IPS DF 6.9 (cell line): ENCODE results near the gene TAF1A.
"Not testable (repeated sequence)": the region's sequence is repeated elsewhere in the genome, so short reads cannot be mapped to it uniquely, and the experiment has no call there.

ENCODE experiments used
- DNase-seq: peaks from one replicate; pipeline ENCODE4 v3.0.0-alpha.2; 2013; ENCODE audit warnings: low read depth, low spot score
- H3K27ac ChIP-seq: one replicate; pipeline ENCODE4 v1.5.1; 2013; ENCODE audit warnings: low read length, control low read depth
- H3K27me3 ChIP-seq: 2 replicates; pipeline ENCODE4 v1.6.1; 2013; ENCODE audit warnings: mild to moderate bottlenecking, low read length; ENCODE audit not compliant: control insufficient read depth, insufficient read depth
- H3K36me3 ChIP-seq: 2 replicates; pipeline ENCODE4 v1.6.1; 2013; ENCODE audit warnings: low read length; ENCODE audit not compliant: control insufficient read depth, insufficient read depth
- H3K4me1 ChIP-seq: 2 replicates; pipeline ENCODE4 v1.6.1; 2013; ENCODE audit warnings: low read length; ENCODE audit not compliant: control insufficient read depth, insufficient read depth
- H3K4me3 ChIP-seq: 2 replicates; pipeline ENCODE4 v1.5.1; 2013; ENCODE audit warnings: mild to moderate bottlenecking, low read length
- H3K9me3 ChIP-seq: 2 replicates; pipeline ENCODE4 v1.6.1; 2013; ENCODE audit warnings: low read length, inconsistent platforms; ENCODE audit not compliant: control insufficient read depth, insufficient read depth
- WGBS: extraction: QIAGEN DNeasy Blood & Tissue Kit; methylation state at CpG from one replicate; pipeline ENCODE4 v1.1.7; 2013; ENCODE audit warnings: mixed read lengths, missing lambda C conversion rate; ENCODE audit not compliant: insufficient read length, insufficient coverage; 5-methylcytosine and 5-hydroxymethylcytosine counted together

The TAF1A gene

DNA sequence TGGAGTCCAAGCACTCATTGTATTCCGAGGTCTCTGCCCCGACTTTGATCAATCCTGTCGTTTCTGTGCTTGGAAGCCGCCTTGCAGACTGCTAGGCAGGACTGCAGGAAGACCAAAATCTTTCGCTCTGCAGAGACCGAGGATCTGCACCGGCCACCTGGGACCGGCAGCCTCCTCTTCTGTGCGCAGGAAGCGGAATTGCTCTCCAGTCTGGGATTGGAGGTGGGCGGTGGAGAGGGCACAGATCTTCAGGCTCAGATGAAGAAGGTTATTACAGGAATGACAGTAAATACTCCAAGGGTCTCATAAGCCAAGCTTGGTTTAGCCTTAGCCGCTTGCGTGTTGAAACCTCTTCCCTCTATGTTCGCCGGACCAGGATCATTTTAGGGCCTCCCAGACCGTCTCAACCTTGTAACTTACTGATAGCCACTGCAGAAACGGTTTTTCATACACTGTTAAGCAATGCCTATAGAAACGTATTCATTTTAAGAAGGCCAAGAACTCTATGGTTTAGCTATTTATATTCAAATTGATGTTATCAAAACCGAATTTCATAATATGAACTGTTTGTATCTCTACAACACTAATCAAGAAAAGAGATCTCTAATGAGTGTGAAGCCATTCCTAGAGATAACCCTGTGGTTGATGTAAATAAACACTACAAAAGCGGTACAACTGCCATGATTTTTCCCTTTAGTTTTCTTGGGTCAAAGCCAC lies 29.3 kb upstream of the TAF1A start:
- H3K27ac ChIP-seq = no peak overlapping the region
- H3K4me3 ChIP-seq = peak overlapping the region; percentile 99; the same call in 1 of the 2 replicates
- H3K36me3 ChIP-seq = no peaks in the 10 kb centered on the region
- DNase-seq = no peak
- WGBS = no CpG with 5 or more reads among the region's 20 CpGs
- H3K27me3 ChIP-seq = no peaks in the 10 kb centered on the region
- no peaks in the 10 kb centered on the region for H3K4me1 ChIP-seq
- no peaks in the 10 kb centered on the region for H3K9me3 ChIP-seq

DNA sequence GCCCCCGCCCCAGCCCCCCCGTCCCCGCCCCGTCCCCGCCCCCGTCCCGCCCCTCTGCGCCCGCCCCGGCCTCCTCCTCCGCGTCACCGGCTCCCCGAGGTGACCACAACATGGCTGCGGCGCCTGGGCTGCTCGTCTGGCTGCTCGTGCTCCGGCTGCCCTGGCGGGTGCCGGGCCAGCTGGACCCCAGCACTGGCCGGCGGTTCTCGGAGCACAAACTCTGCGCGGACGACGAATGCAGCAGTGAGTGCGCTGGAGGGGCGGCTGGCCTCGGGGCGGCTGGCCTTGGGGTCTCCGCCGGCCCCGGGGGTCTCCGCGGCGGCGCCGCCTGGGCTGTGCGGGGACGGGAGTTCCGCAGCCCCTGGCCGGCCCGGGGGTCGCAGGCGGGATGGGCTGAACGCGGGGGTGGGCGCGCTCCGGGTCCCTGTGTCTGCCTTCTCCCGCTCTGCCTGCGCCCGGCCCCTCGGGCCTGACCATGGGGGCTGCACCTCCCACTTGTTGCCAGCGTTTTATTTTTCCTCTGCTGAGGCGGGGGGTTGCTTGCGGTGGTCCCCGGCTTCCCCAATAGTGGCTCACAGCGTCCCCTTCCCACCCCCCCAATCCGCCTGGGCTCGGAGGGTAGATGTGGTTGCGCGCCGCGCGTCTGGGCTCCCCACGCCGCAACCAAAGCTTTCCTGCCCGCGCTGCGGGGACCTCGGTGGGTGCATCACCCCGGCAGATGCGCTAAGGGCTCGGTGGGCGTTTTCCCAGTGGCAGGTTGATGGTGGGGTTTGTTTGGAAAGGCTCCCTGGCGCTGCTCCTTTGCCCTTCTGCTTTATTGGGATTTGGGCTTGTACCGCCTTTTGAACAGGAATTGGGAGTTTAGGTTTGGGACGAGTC lies 28.5 kb upstream of the TAF1A start, which contains the start of gene MIA3:
Gene MIA3 (plus strand): TSS at position 97 of the 879 bp plus-strand sequence. CDS start 14 bp downstream, at position 111.
- Histone ChIP-seq H3K4me1 (no peaks in the 10 kb centered on the region), H3K4me3 (peak within 1 kb of the TSS; percentile 99), H3K27me3 (no peaks in the 10 kb centered on the region), H3K9me3 (no peaks in the 10 kb centered on the region), H3K36me3 (no peaks in the 10 kb centered on the region), H3K27ac (no peak within 1 kb of the TSS)
- DNase-seq = no peak
- WGBS = no CpG with 5 or more reads among the region's 81 CpGs

DNA sequence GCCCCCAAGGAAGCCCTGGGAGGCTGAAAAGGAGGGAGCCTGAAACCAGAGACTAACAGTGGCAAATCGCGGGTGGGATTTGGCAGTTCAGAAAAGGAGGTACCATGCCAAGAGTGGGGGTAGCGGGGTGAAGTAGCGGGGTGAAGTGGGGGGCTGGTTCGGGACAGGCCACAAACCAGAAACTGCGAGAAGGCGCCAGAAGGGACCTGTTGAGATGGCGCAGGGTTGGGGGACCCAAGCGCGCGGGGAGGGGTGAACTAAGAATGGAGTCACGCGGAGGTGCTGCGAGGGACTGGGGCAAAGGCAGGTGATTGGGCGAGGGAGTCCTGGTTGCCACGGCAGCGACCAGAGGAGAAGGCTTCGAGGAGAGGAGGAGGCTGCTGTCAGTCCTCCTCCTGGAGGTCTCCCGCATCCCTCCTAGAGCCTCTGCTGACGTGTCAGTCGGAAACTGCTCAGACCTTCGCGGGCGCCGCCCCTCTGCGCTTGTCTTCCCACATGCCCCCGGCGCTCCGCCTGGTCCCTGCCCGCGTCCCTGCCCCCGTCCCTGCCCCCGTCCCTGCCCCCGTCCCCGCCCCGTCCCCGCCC lies 27.7 kb upstream of the TAF1A start:
- DNase-seq = peak; percentile 96
- no peaks in the 10 kb centered on the region for H3K4me1 ChIP-seq
- H3K4me3 ChIP-seq = peak overlapping the region; percentile 39; the same call in 1 of the 2 replicates
- H3K9me3 ChIP-seq = no peaks in the 10 kb centered on the region
- no peaks in the 10 kb centered on the region for H3K27me3 ChIP-seq
- no CpG with 5 or more reads among the region's 37 CpGs for WGBS
- H3K27ac ChIP-seq = no peak overlapping the region
- H3K36me3 ChIP-seq = no peaks in the 10 kb centered on the region

DNA sequence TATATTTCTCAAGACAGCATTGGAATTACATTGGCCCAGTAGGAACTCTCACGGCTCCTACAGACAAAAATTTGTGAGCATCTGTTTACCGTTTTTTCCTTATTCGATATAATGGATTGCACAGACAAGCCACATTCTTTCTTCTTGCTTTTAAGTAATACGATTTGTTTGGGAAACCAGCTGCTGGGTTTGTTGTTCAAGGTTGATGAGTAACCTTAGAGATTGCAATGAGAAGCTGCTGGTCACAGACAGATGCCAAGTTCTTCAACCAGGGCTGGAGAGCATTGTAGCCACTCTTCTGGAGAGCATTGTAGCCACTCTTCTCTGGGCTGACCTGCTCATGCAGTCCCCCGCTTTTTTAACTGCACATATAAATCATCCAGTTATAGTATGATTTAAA lies 26.8 kb upstream of the TAF1A start:
- no CpG with 5 or more reads among the region's 5 CpGs for WGBS
- no peaks in the 10 kb centered on the region for H3K9me3 ChIP-seq
- no peaks in the 10 kb centered on the region for H3K36me3 ChIP-seq
- H3K4me1 ChIP-seq = no peaks in the 10 kb centered on the region
- no peak for DNase-seq
- no peak overlapping the region for H3K4me3 ChIP-seq
- no peak overlapping the region for H3K27ac ChIP-seq
- H3K27me3 ChIP-seq = no peaks in the 10 kb centered on the region

DNA sequence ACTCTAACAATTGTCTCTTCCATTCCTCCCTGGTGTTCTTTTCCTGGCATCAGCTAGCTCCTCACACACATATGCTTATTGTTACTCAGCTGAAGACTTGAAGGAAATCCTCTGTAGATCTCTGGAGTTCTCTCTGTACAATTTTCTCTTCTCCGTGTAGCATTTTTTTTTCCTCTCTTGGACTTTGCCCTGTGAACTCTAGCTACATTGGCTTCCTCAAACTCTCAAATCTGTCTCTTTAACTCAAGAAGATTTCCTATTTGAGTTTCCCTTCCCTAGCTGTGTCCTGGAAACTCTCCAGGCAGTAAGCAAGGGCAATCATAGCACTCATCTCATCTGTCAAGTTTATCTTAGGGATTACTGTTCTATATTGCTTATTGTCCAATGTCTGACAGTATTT lies 23.9 kb upstream of the TAF1A start:
- DNase-seq = no peak
- no peaks in the 10 kb centered on the region for H3K36me3 ChIP-seq
- H3K4me1 ChIP-seq = no peaks in the 10 kb centered on the region
- no peaks in the 10 kb centered on the region for H3K9me3 ChIP-seq
- no CpG with 5 or more reads among the region's 1 CpG for WGBS
- H3K27ac ChIP-seq = no peak overlapping the region
- no peak overlapping the region for H3K4me3 ChIP-seq
- H3K27me3 ChIP-seq = no peaks in the 10 kb centered on the region

DNA sequence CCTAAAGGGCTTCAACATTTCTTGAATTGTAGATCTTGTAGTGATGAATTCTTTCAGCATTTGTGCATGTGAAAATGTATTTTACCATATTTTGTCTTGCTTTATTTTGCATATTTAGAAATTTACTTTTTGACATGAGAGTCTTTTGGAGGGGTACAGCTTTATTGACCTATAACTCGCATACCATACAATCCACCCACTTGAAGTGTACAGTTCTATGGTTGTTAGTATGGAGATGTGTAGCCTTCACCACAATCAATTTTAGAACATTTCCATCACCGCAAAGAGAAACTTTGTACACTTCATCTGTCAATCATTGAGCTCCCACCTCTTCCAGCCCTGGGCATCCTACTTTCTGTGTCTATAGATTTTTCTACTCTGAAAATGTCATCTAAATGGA lies 21.0 kb upstream of the TAF1A start:
- no peaks in the 10 kb centered on the region for H3K9me3 ChIP-seq
- H3K27me3 ChIP-seq = no peaks in the 10 kb centered on the region
- no peaks in the 10 kb centered on the region for H3K36me3 ChIP-seq
- no peak overlapping the region for H3K27ac ChIP-seq
- no peak overlapping the region for H3K4me3 ChIP-seq
- DNase-seq = no peak
- no CpG with 5 or more reads among the region's 2 CpGs for WGBS
- no peaks in the 10 kb centered on the region for H3K4me1 ChIP-seq

DNA sequence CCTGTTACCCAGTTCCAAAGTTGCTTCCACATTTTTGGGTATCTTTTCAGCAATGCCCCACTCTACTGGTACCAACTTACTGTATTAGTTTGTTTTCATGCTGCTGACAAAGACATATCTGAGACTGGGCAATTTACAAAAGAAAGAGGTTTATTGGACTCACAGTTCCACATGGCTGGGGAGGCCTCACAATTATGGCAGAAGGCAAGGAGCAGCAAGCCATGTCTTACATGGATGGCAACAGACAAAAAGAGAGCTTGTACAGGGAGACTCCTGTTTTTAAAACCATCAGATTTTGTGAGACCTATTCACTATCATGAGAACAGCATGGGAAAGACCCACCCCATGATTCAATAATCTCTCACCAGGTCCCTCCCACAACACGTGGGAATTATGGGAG lies 19.4 kb upstream of the TAF1A start:
- H3K36me3 ChIP-seq, DNase-seq, H3K4me3 ChIP-seq, H3K4me1 ChIP-seq, H3K9me3 ChIP-seq, H3K27me3 ChIP-seq, H3K27ac ChIP-seq: not testable (repeated sequence)
- WGBS = no CpG with 5 or more reads among the region's 1 CpG

DNA sequence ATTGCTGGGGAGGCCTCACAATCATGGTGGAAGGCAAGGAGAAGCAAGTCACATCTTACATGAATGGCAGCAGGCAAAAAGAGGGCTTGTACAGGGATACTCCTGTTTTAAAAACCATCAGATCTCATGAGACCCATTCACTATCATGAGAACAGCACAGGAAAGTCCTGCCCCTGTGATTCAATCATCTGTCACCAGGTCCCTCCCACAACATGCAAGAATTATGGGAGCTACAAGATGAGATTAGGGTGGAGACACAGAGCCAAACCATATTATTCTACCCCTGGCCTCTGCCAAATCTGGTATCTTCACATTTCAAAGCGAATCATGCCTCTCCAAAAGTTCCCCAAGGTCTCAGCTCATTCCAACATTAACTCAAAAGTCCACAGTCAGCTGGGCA lies 17.0 kb upstream of the TAF1A start:
- no CpG with 5 or more reads among the region's 1 CpG for WGBS
- H3K27ac ChIP-seq = no peak overlapping the region
- no peaks in the 10 kb centered on the region for H3K4me1 ChIP-seq
- no peaks in the 10 kb centered on the region for H3K27me3 ChIP-seq
- no peak for DNase-seq
- no peak overlapping the region for H3K4me3 ChIP-seq
- H3K36me3 ChIP-seq = no peaks in the 10 kb centered on the region
- H3K9me3 ChIP-seq = no peaks in the 10 kb centered on the region

DNA sequence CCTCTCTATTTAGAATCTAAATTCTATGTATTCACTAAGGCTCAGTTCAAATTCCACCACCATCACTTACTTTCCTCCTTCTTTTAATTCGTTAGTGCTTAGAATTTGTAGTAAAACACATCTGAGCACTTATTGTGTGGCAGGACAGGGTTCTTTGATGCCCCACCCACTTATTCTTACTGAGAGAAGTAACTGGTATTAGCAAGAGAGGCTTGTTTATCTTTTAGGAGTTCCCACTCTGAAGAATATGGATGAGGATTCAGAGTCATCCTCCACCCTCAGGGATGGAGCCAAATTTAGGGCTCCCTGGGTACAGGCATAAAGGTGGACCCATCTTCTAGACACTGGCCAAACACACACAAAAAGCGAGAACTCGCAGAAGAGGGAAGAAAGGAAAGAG lies 11.5 kb upstream of the TAF1A start:
- Histone ChIP-seq H3K9me3 (no peaks in the 10 kb centered on the region), H3K27ac (no peak overlapping the region), H3K36me3 (no peaks in the 10 kb centered on the region), H3K4me3 (no peak overlapping the region), H3K4me1 (no peaks in the 10 kb centered on the region), H3K27me3 (no peaks in the 10 kb centered on the region)
- no peak for DNase-seq
- WGBS = no CpG with 5 or more reads among the region's 3 CpGs

DNA sequence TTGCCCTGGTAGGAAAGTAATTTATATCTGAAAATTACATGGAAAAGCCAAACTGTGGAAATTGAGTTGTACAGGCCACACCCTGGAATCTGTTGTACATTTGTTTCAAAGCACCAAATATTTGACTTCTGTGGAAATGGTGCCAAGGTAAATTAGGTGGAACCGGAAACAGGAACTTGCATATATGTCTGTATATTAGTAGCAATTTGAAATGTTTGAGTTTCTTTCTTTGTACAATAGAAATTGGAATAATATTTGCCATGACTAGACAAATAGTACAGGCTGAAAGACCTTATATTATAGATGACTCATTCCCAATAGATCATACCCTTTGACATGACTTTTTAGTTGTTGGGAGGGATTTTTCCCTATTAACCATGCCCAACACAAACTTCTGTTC lies 10.5 kb upstream of the TAF1A start:
- H3K36me3 ChIP-seq = no peaks in the 10 kb centered on the region
- no peaks in the 10 kb centered on the region for H3K9me3 ChIP-seq
- H3K4me1 ChIP-seq = no peaks in the 10 kb centered on the region
- no peak for DNase-seq
- no peak overlapping the region for H3K27ac ChIP-seq
- no peak overlapping the region for H3K4me3 ChIP-seq
- WGBS = no CpG with 5 or more reads among the region's 1 CpG
- no peaks in the 10 kb centered on the region for H3K27me3 ChIP-seq
